DND-41 (cell line): ENCODE measurements around the gene WARS2.

Experiments
- ATAC-seq: fragments of 200-7000 bp; cut with Tn5 transposase; 3 replicates; pipeline ENCODE4 v1.9.1; 2021; ENCODE audit warnings: low read depth; ENCODE audit not compliant: insufficient read depth
- DNase-seq: peaks from one replicate; pipeline ENCODE4 v3.0.0-alpha.2; 2020
- H2AFZ ChIP-seq: 2 replicates; pipeline ENCODE4 v1.6.0; 2012; ENCODE audit warnings: low read depth, low read length
- H3K27ac ChIP-seq: 2 replicates; pipeline ENCODE4 v1.5.1; 2012; ENCODE audit warnings: low read length, inconsistent platforms
- H3K27me3 ChIP-seq: fragments of 200-600 bp; sonication (generic); 2 replicates; pipeline ENCODE4 v1.6.0; 2012; ENCODE audit warnings: low read length, mild to moderate bottlenecking, inconsistent platforms; ENCODE audit not compliant: insufficient read depth, poor library complexity
- H3K36me3 ChIP-seq: 2 replicates; pipeline ENCODE4 v1.5.1; 2012; ENCODE audit warnings: low read length, inconsistent platforms; ENCODE audit not compliant: insufficient read depth
- H3K4me1 ChIP-seq: 2 replicates; pipeline ENCODE4 v1.5.1; 2012; ENCODE audit warnings: mild to moderate bottlenecking, low read length; ENCODE audit not compliant: insufficient read depth
- H3K4me2 ChIP-seq: 2 replicates; pipeline ENCODE4 v1.6.0; 2012; ENCODE audit warnings: mild to moderate bottlenecking, moderate library complexity, low read length, inconsistent platforms; ENCODE audit not compliant: insufficient read depth
- H3K4me3 ChIP-seq, 2 experiments: fragments of 200-600 bp in 1 of 2; shearing (Covaris generic) in 1 of 2; 2 replicates each; pipeline ENCODE4 v1.5.1; 2012 to 2016; ENCODE audit warnings: inconsistent platforms in 2 of 2, low read length in 2 of 2, mild to moderate bottlenecking in 2 of 2, low read depth in 1 of 2, moderate library complexity in 1 of 2
- H3K79me2 ChIP-seq: 2 replicates; pipeline ENCODE4 v1.6.0; 2012; ENCODE audit warnings: low read length, inconsistent platforms; ENCODE audit not compliant: insufficient read depth
- H3K9ac ChIP-seq: 2 replicates; pipeline ENCODE4 v1.6.0; 2012; ENCODE audit warnings: low read depth, mild to moderate bottlenecking, inconsistent platforms, low read length, moderate library complexity
- H3K9me3 ChIP-seq: 2 replicates; pipeline ENCODE4 v1.5.1; 2012; ENCODE audit warnings: low read length, moderate library complexity, mild to moderate bottlenecking, inconsistent platforms; ENCODE audit not compliant: insufficient read depth, severe bottlenecking
- H4K20me1 ChIP-seq: 2 replicates; pipeline ENCODE4 v1.6.0; 2012; ENCODE audit warnings: low read length; ENCODE audit not compliant: insufficient read depth
- EZH2 ChIP-seq: IDR thresholded peaks from 3 replicates; pipeline ENCODE4 v1.6.1; 2012; ENCODE audit warnings: borderline replicate concordance, low read depth, mild to moderate bottlenecking, moderate library complexity, low read length, inconsistent platforms; ENCODE audit not compliant: severe bottlenecking
- TF ChIP-seq, protein P1 (sequence below): IDR thresholded peaks from 2 replicates; pipeline ENCODE4 v1.5.1; 2012; ENCODE audit warnings: borderline replicate concordance, low read length, moderate library complexity, mild to moderate bottlenecking; ENCODE audit not compliant: poor library complexity, severe bottlenecking; ENCODE audit errors: extremely low read depth

WARS2 gene

GRCh38 chr1:119091618-119092017 lies 48.8 kb downstream of the WARS2 start:
- TF ChIP-seq EZH2 = no peak
- TF ChIP-seq, protein P1, sequence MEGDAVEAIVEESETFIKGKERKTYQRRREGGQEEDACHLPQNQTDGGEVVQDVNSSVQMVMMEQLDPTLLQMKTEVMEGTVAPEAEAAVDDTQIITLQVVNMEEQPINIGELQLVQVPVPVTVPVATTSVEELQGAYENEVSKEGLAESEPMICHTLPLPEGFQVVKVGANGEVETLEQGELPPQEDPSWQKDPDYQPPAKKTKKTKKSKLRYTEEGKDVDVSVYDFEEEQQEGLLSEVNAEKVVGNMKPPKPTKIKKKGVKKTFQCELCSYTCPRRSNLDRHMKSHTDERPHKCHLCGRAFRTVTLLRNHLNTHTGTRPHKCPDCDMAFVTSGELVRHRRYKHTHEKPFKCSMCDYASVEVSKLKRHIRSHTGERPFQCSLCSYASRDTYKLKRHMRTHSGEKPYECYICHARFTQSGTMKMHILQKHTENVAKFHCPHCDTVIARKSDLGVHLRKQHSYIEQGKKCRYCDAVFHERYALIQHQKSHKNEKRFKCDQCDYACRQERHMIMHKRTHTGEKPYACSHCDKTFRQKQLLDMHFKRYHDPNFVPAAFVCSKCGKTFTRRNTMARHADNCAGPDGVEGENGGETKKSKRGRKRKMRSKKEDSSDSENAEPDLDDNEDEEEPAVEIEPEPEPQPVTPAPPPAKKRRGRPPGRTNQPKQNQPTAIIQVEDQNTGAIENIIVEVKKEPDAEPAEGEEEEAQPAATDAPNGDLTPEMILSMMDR = no peak
- no peaks in the 10 kb centered on the region for H3K79me2 ChIP-seq
- H3K36me3 ChIP-seq = no peaks in the 10 kb centered on the region
- ATAC-seq (no peak), DNase-seq (no peak)
- no peak overlapping the region for H3K4me3 ChIP-seq
- H2AFZ ChIP-seq = no peak overlapping the region
- H3K9me3 ChIP-seq = peaks cover 4% of the 10 kb centered on the region
- no peaks in the 10 kb centered on the region for H3K27me3 ChIP-seq
- no peak overlapping the region for H3K9ac ChIP-seq
- H4K20me1 ChIP-seq = no peaks in the 10 kb centered on the region
- H3K4me1 ChIP-seq = no peaks in the 10 kb centered on the region
- no peak overlapping the region for H3K27ac ChIP-seq
- H3K4me2 ChIP-seq = no peak overlapping the region

DNA sequence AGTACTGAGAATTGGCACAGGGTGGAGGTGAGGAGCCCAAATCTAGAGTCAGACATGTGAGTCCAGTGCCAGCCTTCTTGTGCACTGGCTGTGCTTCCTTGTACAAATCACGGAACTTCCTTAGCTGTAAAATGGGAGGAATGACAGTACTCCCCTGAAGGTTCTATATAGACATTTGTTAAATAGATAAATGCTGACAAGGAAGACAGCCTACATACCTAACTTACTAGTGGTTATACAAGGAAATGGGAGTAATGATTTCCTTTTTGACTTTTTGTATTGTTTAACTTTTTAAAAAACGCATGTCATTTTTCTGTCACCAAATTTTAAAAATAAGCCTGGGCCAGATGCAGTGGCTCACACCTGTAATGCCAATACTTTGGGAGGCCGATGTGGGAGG lies 50.2 kb downstream of the WARS2 start:
- no peaks in the 10 kb centered on the region for H4K20me1 ChIP-seq
- H3K4me3 ChIP-seq = no peak overlapping the region
- H3K79me2 ChIP-seq = no peaks in the 10 kb centered on the region
- H3K4me2 ChIP-seq = no peak overlapping the region
- H3K4me1 ChIP-seq = no peaks in the 10 kb centered on the region
- peaks cover 4% of the 10 kb centered on the region for H3K9me3 ChIP-seq
- no peak overlapping the region for H3K9ac ChIP-seq
- H3K36me3 ChIP-seq = no peaks in the 10 kb centered on the region
- TF ChIP-seq, protein P1 = no peak
- TF ChIP-seq EZH2 = no peak
- H3K27me3 ChIP-seq = no peaks in the 10 kb centered on the region
- ATAC-seq (no peak), DNase-seq (no peak)
- H3K27ac ChIP-seq = no peak overlapping the region
- no peak overlapping the region for H2AFZ ChIP-seq

GRCh38 chr1:119086830-119087229 lies 53.6 kb downstream of the WARS2 start:
- no peak overlapping the region for H3K9ac ChIP-seq
- no peaks in the 10 kb centered on the region for H3K36me3 ChIP-seq
- no peaks in the 10 kb centered on the region for H4K20me1 ChIP-seq
- TF ChIP-seq, protein P1 = no peak
- no peak for TF ChIP-seq EZH2
- H3K4me1 ChIP-seq = peaks cover 6% of the 10 kb centered on the region; the same call in 1 of the 2 replicates
- H3K27ac ChIP-seq = no peak overlapping the region
- H3K27me3 ChIP-seq = no peaks in the 10 kb centered on the region
- no peak overlapping the region for H3K4me3 ChIP-seq
- no peak overlapping the region for H2AFZ ChIP-seq
- no peak for ATAC-seq
- no peak overlapping the region for H3K4me2 ChIP-seq
- no peaks in the 10 kb centered on the region for H3K79me2 ChIP-seq
- H3K9me3 ChIP-seq = peaks cover 4% of the 10 kb centered on the region
- no peak for DNase-seq

GRCh38 chr1:119084798-119085197 lies 55.7 kb downstream of the WARS2 start:
- Histone ChIP-seq H3K9me3 (no peaks in the 10 kb centered on the region), H3K27ac (no peak overlapping the region), H2AFZ (no peak overlapping the region), H3K4me1 (peaks cover 6% of the 10 kb centered on the region; the same call in 1 of the 2 replicates), H3K36me3 (no peaks in the 10 kb centered on the region), H3K27me3 (no peaks in the 10 kb centered on the region), H3K4me2 (no peak overlapping the region), H3K4me3 (no peak overlapping the region), H4K20me1 (no peaks in the 10 kb centered on the region), H3K9ac (no peak overlapping the region), H3K79me2 (no peaks in the 10 kb centered on the region)
- DNase-seq (no peak), ATAC-seq (no peak)
- TF ChIP-seq, protein P1 = no peak
- no peak for TF ChIP-seq EZH2
